H1 (cell line): ENCODE data around the gene IP6K3. TPM values are rescaled to one million over a fixed set of nuclear protein-coding genes. Genes with fewer than 3 reads are reported as not detected.
A peak's percentile ranks its signal among the peaks of the same experiment; 100 is the strongest.

Source experiments
- CTCF ChIA-PET: fragments of 300-600 bp; sonication (Branson Sonifier 250); formaldehyde crosslinking; loops from one replicate; lab custom pipeline; 2021; ENCODE audit not compliant: partially characterized antibody; lab: Charles Lee
- POLR2A ChIA-PET: fragments of 300-600 bp; sonication (Branson Sonifier 250); formaldehyde crosslinking; loops from one replicate; lab custom pipeline; 2021; ENCODE audit warnings: inconsistent platforms; ENCODE audit not compliant: partially characterized antibody; lab: Charles Lee
- DNase-seq, 2 experiments: peaks; one replicate each; pipeline versions ENCODE4 v3.0.0 to v3.0.0-alpha.2; 2010 to 2022; ENCODE audit warnings: low spot score in 2 of 2, low read depth in 1 of 2, mixed read lengths in 1 of 2
- FAIRE-seq: peaks from 2 replicates; lab custom pipeline; 2011; peaks lifted over from hg19 to GRCh38; lab: Jason Lieb, UNC
- H2AFZ ChIP-seq: 2 replicates; pipeline ENCODE4 v1.8.1; 2012; ENCODE audit warnings: low read length, inconsistent platforms
- H2AK5ac ChIP-seq: 2 replicates; pipeline ENCODE4 v1.6.1; 2013; ENCODE audit warnings: low read depth, low read length
- H2BK120ac ChIP-seq: replicated peaks from 2 replicates; pipeline ENCODE3; 2013; ENCODE audit warnings: low read depth, low read length, inconsistent platforms
- H2BK12ac ChIP-seq: 2 replicates; pipeline ENCODE4 v1.6.1; 2013; ENCODE audit warnings: low read depth, low read length
- H2BK15ac ChIP-seq: 2 replicates; pipeline ENCODE4 v1.6.1; 2013; ENCODE audit warnings: low read length
- H2BK20ac ChIP-seq: 2 replicates; pipeline ENCODE4 v1.6.1; 2013; ENCODE audit warnings: low read length
- H2BK5ac ChIP-seq: 2 replicates; pipeline ENCODE4 v1.6.1; 2013; ENCODE audit warnings: low read depth, low read length
- H3K14ac ChIP-seq: 2 replicates; pipeline ENCODE4 v1.6.1; 2013; ENCODE audit warnings: inconsistent platforms; ENCODE audit not compliant: insufficient read length
- H3K18ac ChIP-seq: 2 replicates; pipeline ENCODE4 v1.6.1; 2013; ENCODE audit warnings: low read length; ENCODE audit errors: extremely low read depth
- H3K23ac ChIP-seq: 2 replicates; pipeline ENCODE4 v1.6.1; 2013; ENCODE audit warnings: inconsistent platforms; ENCODE audit not compliant: insufficient read length
- H3K23me2 ChIP-seq: 2 replicates; pipeline ENCODE4 v1.6.1; 2013; ENCODE audit warnings: low read depth, low read length
- H3K27ac ChIP-seq: 2 replicates; pipeline ENCODE4 v1.6.1; 2011; ENCODE audit warnings: low read depth, low read length, inconsistent platforms
- H3K27me3 ChIP-seq, 4 experiments: replicated peaks in 1 of 4; 1 replicate in 1 of 4; 2 replicates in 3 of 4; pipeline versions ENCODE4 v1.6.1 to v1.8.1; 2011 to 2013; ENCODE audit warnings: low read length in 3 of 4, mild to moderate bottlenecking in 3 of 4, inconsistent platforms in 2 of 4, mixed read lengths in 2 of 4, moderate library complexity in 1 of 4; ENCODE audit not compliant: control insufficient read depth in 3 of 4, insufficient read depth in 3 of 4; ENCODE audit errors: extremely low read depth in 1 of 4
- H3K36me3 ChIP-seq, 4 experiments: 2 replicates each; pipeline versions ENCODE4 v1.6.1 to v1.8.1; 2011 to 2013; ENCODE audit warnings: mild to moderate bottlenecking in 4 of 4, low read length in 3 of 4, moderate library complexity in 2 of 4, control low read depth in 1 of 4, inconsistent platforms in 1 of 4; ENCODE audit not compliant: insufficient read depth in 4 of 4, control insufficient read depth in 2 of 4
- H3K4ac ChIP-seq: replicated peaks from 2 replicates; pipeline ENCODE3; 2013; ENCODE audit warnings: low read length, low read depth, mixed read lengths, inconsistent platforms; ENCODE audit not compliant: insufficient read length
- H3K4me1 ChIP-seq, 4 experiments: replicated peaks in 1 of 4; 1 replicate in 1 of 4; 2 replicates in 3 of 4; pipeline versions ENCODE4 v1.6.1 to v1.8.1; 2011 to 2013; ENCODE audit warnings: low read length in 3 of 4, inconsistent platforms in 2 of 4, mixed read lengths in 1 of 4; ENCODE audit not compliant: insufficient read depth in 4 of 4, control insufficient read depth in 3 of 4
- H3K4me2 ChIP-seq, 2 experiments: 2 replicates each; pipeline versions ENCODE4 v1.6.1 to v1.8.1; 2011 to 2013; ENCODE audit warnings: low read depth in 2 of 2, low read length in 2 of 2, control low read depth in 1 of 2, inconsistent platforms in 1 of 2, mild to moderate bottlenecking in 1 of 2; ENCODE audit not compliant: insufficient read depth in 1 of 2
- H3K4me3 ChIP-seq, 4 experiments: fragments of 200-600, 300-600 bp in 1 of 4; sonication (generic), shearing (Covaris generic), sonication (Bioruptor Twin) in 1 of 4; 2 replicates each; pipeline versions ENCODE4 v1.5.1 to v1.8.1; 2011 to 2016; ENCODE audit warnings: low read length in 4 of 4, low read depth in 3 of 4, control low read depth in 2 of 4, inconsistent platforms in 2 of 4, mild to moderate bottlenecking in 2 of 4, mixed read lengths in 1 of 4, moderate library complexity in 1 of 4; ENCODE audit not compliant: insufficient read depth in 2 of 4; ENCODE audit errors: extremely low read depth in 1 of 4
- H3K56ac ChIP-seq: replicated peaks from 2 replicates; pipeline ENCODE3; 2013; ENCODE audit warnings: low read depth, mild to moderate bottlenecking, mixed read lengths, low read length, inconsistent platforms; ENCODE audit not compliant: insufficient read length
- H3K79me1 ChIP-seq: 2 replicates; pipeline ENCODE4 v1.6.1; 2013; ENCODE audit warnings: low read depth, low read length, control low read depth
- H3K79me2 ChIP-seq, 2 experiments: 2 replicates each; pipeline versions ENCODE4 v1.6.1 to v1.8.1; 2012 to 2013; ENCODE audit warnings: low read length in 2 of 2, mild to moderate bottlenecking in 2 of 2, inconsistent platforms in 1 of 2; ENCODE audit not compliant: insufficient read depth in 2 of 2, control insufficient read depth in 1 of 2
- H3K9ac ChIP-seq, 4 experiments: replicated peaks in 1 of 4; 1 replicate in 1 of 4; 2 replicates in 3 of 4; pipeline versions ENCODE4 v1.6.1 to v1.8.1; 2011 to 2013; ENCODE audit warnings: low read depth in 3 of 4, low read length in 3 of 4, control low read depth in 2 of 4, mild to moderate bottlenecking in 2 of 4, moderate library complexity in 2 of 4, inconsistent platforms in 1 of 4; ENCODE audit errors: extremely low read depth in 1 of 4
- H3K9me3 ChIP-seq, 2 experiments: 2 replicates each; pipeline versions ENCODE4 v1.6.1 to v1.8.1; 2012 to 2013; ENCODE audit warnings: mild to moderate bottlenecking in 2 of 2, moderate library complexity in 2 of 2, control low read depth in 1 of 2, inconsistent platforms in 1 of 2, low read depth in 1 of 2, low read length in 1 of 2, mixed read lengths in 1 of 2; ENCODE audit not compliant: insufficient read depth in 2 of 2
- H4K20me1 ChIP-seq, 2 experiments: replicated peaks in 1 of 2; 2 replicates each; pipeline versions ENCODE3 to v1.8.1; 2011 to 2013; ENCODE audit warnings: inconsistent platforms in 2 of 2, low read length in 2 of 2, mild to moderate bottlenecking in 1 of 2; ENCODE audit not compliant: insufficient read depth in 2 of 2, control insufficient read depth in 1 of 2
- H4K5ac ChIP-seq: 2 replicates; pipeline ENCODE4 v1.6.1; 2013; ENCODE audit warnings: low read length, low read depth, mixed read lengths, inconsistent platforms; ENCODE audit not compliant: insufficient read length
- H4K8ac ChIP-seq: 2 replicates; pipeline ENCODE4 v1.8.0; 2013; ENCODE audit warnings: mild to moderate bottlenecking, moderate library complexity, low read length, inconsistent platforms; ENCODE audit not compliant: insufficient read depth; ENCODE audit errors: extremely low read depth
- H4K91ac ChIP-seq: replicated peaks from 2 replicates; pipeline ENCODE3; 2013; ENCODE audit warnings: low read length, mixed read lengths, inconsistent platforms; ENCODE audit not compliant: insufficient read length
- GABPA ChIP-seq: IDR thresholded peaks from 2 replicates; pipeline ENCODE4 v1.6.1; 2011; ENCODE audit warnings: mild to moderate bottlenecking, low read length, moderate library complexity, borderline replicate concordance; ENCODE audit not compliant: insufficient read depth
- JUND ChIP-seq: IDR thresholded peaks from 2 replicates; pipeline ENCODE4 v1.6.1; 2011; ENCODE audit warnings: mild to moderate bottlenecking, improper control_type of control experiment, low read length
- KDM5A ChIP-seq: fragments of 200-600 bp; IDR thresholded peaks from 2 replicates; pipeline ENCODE4 v1.7.1; 2012; ENCODE audit warnings: mild to moderate bottlenecking, low read length, inconsistent platforms, mixed read lengths
- SAP30 ChIP-seq: fragments of 300-600 bp; sonication (generic); IDR thresholded peaks from 2 replicates; pipeline ENCODE4 v1.7.1; 2012; ENCODE audit warnings: low read length, moderate library complexity, mild to moderate bottlenecking, inconsistent platforms; ENCODE audit not compliant: insufficient read depth, insufficient replicate concordance
- SP1 ChIP-seq: IDR thresholded peaks from 2 replicates; pipeline ENCODE4 v1.6.1; 2011; ENCODE audit warnings: low read depth, low read length
- TAF1 ChIP-seq: IDR thresholded peaks from 2 replicates; pipeline ENCODE4 v1.6.1; 2011; ENCODE audit warnings: mild to moderate bottlenecking, low read depth, low read length
- TAF7 ChIP-seq: optimal IDR thresholded peaks from 2 replicates; pipeline ENCODE3; 2011; ENCODE audit warnings: low read depth, mild to moderate bottlenecking, inconsistent platforms, low read length, moderate library complexity, borderline replicate concordance
- WGBS, 2 experiments: shearing (Covaris generic) in 1 of 2; methylation state at CpG; one replicate each; pipeline versions ENCODE4 v1.1.6 to v1.1.7; 2013 to 2015; ENCODE audit warnings: low lambda C conversion rate in 2 of 2, mixed read lengths in 2 of 2, inconsistent platforms in 1 of 2, low coverage in 1 of 2, missing lambda C conversion rate in 1 of 2; ENCODE audit not compliant: insufficient replicate concordance in 2 of 2, insufficient coverage in 1 of 2, insufficient read length in 1 of 2; ENCODE audit errors: extremely low coverage in 1 of 2, missing lambda C conversion rate in 1 of 2; 5-methylcytosine and 5-hydroxymethylcytosine counted together
- polyA plus RNA-seq, 7 experiments: library from polyadenylated mRNA; depleted of rRNA in 3 of 7; stranded (reverse) in 5 of 7; unstranded in 2 of 7; fragments of >200 nt in 5 of 7; fragments of 200-250 nt in 2 of 7; gene quantifications; 1 replicate in 5 of 7; 2 replicates in 1 of 7; 4 replicates in 1 of 7; pipeline versions ENCODE4 v1.2.1 to v1.2.3, GENCODE V29; 2011 to 2013; ENCODE audit warnings: missing spikeins in 2 of 7, mixed read lengths in 2 of 7
- total RNA-seq: library from RNA; stranded (reverse); fragmentation: NEBNext Ultra II Directional; extraction: Animal tissue kit (Norgen Biotek cat#: 25700); gene quantifications from 2 replicates; pipeline ENCODE4 v1.2.1, GENCODE V29; 2021
- TF ChIP-seq, protein P1 (sequence below), 3 experiments: IDR thresholded peaks; 1 replicate in 2 of 3; 2 replicates in 1 of 3; pipeline versions ENCODE4 v1.5.1 to v1.6.1; 2011; ENCODE audit warnings: low read length in 3 of 3, mild to moderate bottlenecking in 3 of 3, inconsistent platforms in 2 of 3, low read depth in 1 of 3, moderate library complexity in 1 of 3; ENCODE audit not compliant: insufficient read depth in 1 of 3; ENCODE audit errors: control extremely low read depth in 1 of 3

Gene IP6K3
- total and polyA plus RNA-seq, 2 of the 8 experiments (the other 6 are each of a cell fraction or from before 2014, with no cell fraction given): 0.22 to 0.73 TPM

- no peaks in the 10 kb centered on the region for H3K79me1 ChIP-seq
- no peaks in the 10 kb centered on the region for H3K23me2 ChIP-seq
- H4K5ac ChIP-seq: no peak overlapping the region
- no peaks in the 10 kb centered on the region for H4K20me1 ChIP-seq
- ChIA-PET CTCF (interaction anchor here (0.6 to 14.3 kb wide), 48 partner anchors 8 to 387 kb away, joined by 3 to 157 read pairs (median 5); partner anchors contain the start of genes IP6K3, MLN and UQCC2), POLR2A (interaction anchor here (0.6 to 9.3 kb wide), 4 partner anchors 14 to 469 kb away, joined by 3 to 101 read pairs (median 4); partner anchors contain the start of genes HMGA1 and UQCC2)
- peak overlapping the region; percentile 76; the same call in 1 of the 2 replicates for H4K8ac ChIP-seq
- peak overlapping the region; percentile 89; the same call in 1 of the 2 replicates for H2BK15ac ChIP-seq
- H3K36me3 ChIP-seq: peaks cover 0 to 2% (median 0%) of the 10 kb centered on the region in 4 experiments; a peak in 1 of 8 replicates
- FAIRE-seq: no peak
- H3K9me3 ChIP-seq: no peaks in the 10 kb centered on the region
- H3K14ac ChIP-seq: no peak overlapping the region
- H4K91ac ChIP-seq: no peak overlapping the region
- H3K4me3 ChIP-seq: no peak overlapping the region
- no peak overlapping the region for H3K4ac ChIP-seq
- H3K9ac ChIP-seq: no peak overlapping the region
- no peak overlapping the region for H2BK20ac ChIP-seq
- no peak overlapping the region for H2BK120ac ChIP-seq
- H3K23ac ChIP-seq: no peak overlapping the region
- H3K79me2 ChIP-seq: no peaks in the 10 kb centered on the region
- H3K27me3 ChIP-seq: no peaks in the 10 kb centered on the region
- 78% methylated on average over 11 of the region's 11 CpGs; no CpG with 5 or more reads in 1 of the 2 experiments for WGBS, 2 experiments
- H2AK5ac ChIP-seq: no peak overlapping the region
- no peak overlapping the region for H3K18ac ChIP-seq
- H3K56ac ChIP-seq: no peak overlapping the region
- no peak overlapping the region for H3K4me2 ChIP-seq
- no peak overlapping the region for H3K27ac ChIP-seq
- peaks cover 10 to 28% (median 17%) of the 10 kb centered on the region in 4 experiments for H3K4me1 ChIP-seq
- DNase-seq: no peak
- H2BK12ac ChIP-seq: no peak overlapping the region
- H2AFZ ChIP-seq: no peak overlapping the region
- H2BK5ac ChIP-seq: no peak overlapping the region
- TF ChIP-seq SAP30 (no peak), TAF7 (no peak), TAF1 (no peak), SP1 (no peak), KDM5A (no peak), GABPA (no peak), JUND (no peak)
- TF ChIP-seq, protein P1, sequence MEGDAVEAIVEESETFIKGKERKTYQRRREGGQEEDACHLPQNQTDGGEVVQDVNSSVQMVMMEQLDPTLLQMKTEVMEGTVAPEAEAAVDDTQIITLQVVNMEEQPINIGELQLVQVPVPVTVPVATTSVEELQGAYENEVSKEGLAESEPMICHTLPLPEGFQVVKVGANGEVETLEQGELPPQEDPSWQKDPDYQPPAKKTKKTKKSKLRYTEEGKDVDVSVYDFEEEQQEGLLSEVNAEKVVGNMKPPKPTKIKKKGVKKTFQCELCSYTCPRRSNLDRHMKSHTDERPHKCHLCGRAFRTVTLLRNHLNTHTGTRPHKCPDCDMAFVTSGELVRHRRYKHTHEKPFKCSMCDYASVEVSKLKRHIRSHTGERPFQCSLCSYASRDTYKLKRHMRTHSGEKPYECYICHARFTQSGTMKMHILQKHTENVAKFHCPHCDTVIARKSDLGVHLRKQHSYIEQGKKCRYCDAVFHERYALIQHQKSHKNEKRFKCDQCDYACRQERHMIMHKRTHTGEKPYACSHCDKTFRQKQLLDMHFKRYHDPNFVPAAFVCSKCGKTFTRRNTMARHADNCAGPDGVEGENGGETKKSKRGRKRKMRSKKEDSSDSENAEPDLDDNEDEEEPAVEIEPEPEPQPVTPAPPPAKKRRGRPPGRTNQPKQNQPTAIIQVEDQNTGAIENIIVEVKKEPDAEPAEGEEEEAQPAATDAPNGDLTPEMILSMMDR (IDR thresholded peaks at IDR 0.05; ENCODE audit: control extremely low read depth in 1 of 3, insufficient read depth in 1 of 3, low read depth in 1 of 3, low read length in 3 of 3): no peak
These were observed 20.5 kb upstream of the IP6K3 start for GRCh38 chr6:33766921-33767907.
